Hepatocyte (in vitro differentiated cells): ENCODE measurements around the gene MANSC4. TPM values are rescaled to one million over a fixed set of nuclear protein-coding genes. Genes with fewer than 3 reads are reported as not detected.

Experiments
- DNase-seq: peaks from one replicate; pipeline ENCODE4 v3.0.0-alpha.2; 2016; ENCODE audit warnings: low spot score
- H2AFZ ChIP-seq: fragments of 200-600 bp; sonication (generic); 2 replicates; pipeline ENCODE4 v1.6.0; 2016; ENCODE audit warnings: antibody characterized with exemption, mild to moderate bottlenecking
- H3K27ac ChIP-seq: fragments of 200-600 bp; sonication (generic); 2 replicates; pipeline ENCODE4 v1.5.1; 2016; ENCODE audit warnings: mild to moderate bottlenecking
- H3K27me3 ChIP-seq: fragments of 200-600 bp; sonication (generic); 2 replicates; pipeline ENCODE4 v1.6.1; 2016
- H3K36me3 ChIP-seq: fragments of 200-600 bp; sonication (generic); replicated peaks from 2 replicates; pipeline ENCODE4 v1.5.1; 2016; ENCODE audit warnings: low read depth; ENCODE audit not compliant: insufficient read depth
- H3K4me1 ChIP-seq: fragments of 200-600 bp; sonication (generic); 2 replicates; pipeline ENCODE4 v1.5.1; 2016; ENCODE audit warnings: mild to moderate bottlenecking, moderate library complexity; ENCODE audit not compliant: insufficient read depth
- H3K4me2 ChIP-seq: fragments of 200-600 bp; sonication (generic); 2 replicates; pipeline ENCODE4 v1.6.0; 2016
- H3K4me3 ChIP-seq: fragments of 200-600 bp; sonication (generic); 2 replicates; pipeline ENCODE4 v1.5.1; 2016; ENCODE audit warnings: mild to moderate bottlenecking
- H3K79me2 ChIP-seq: fragments of 200-600 bp; sonication (generic); 2 replicates; pipeline ENCODE4 v1.6.0; 2017; ENCODE audit warnings: mild to moderate bottlenecking
- H3K9me2 ChIP-seq: fragments of 200-600 bp; sonication (generic); replicated peaks from 2 replicates; pipeline ENCODE4 v1.6.0; 2017; ENCODE audit warnings: mild to moderate bottlenecking; ENCODE audit not compliant: insufficient read depth
- H3K9me3 ChIP-seq: fragments of 200-600 bp; sonication (generic); 2 replicates; pipeline ENCODE4 v1.5.1; 2016; ENCODE audit warnings: low read depth, mild to moderate bottlenecking
- H4K20me1 ChIP-seq: fragments of 200-600 bp; sonication (generic); 2 replicates; pipeline ENCODE4 v1.6.0; 2016; ENCODE audit warnings: mild to moderate bottlenecking; ENCODE audit not compliant: insufficient read depth, poor library complexity, severe bottlenecking
- CTCF ChIP-seq: fragments of 200-600 bp; sonication (generic); IDR thresholded peaks from 2 replicates; pipeline ENCODE4 v1.5.1; 2016; ENCODE audit warnings: antibody characterized with exemption, mild to moderate bottlenecking; ENCODE audit not compliant: poor library complexity
- EZH2 ChIP-seq: fragments of 200-600 bp; sonication (generic); IDR thresholded peaks from 2 replicates; pipeline ENCODE4 v1.6.1; 2016; ENCODE audit warnings: antibody characterized with exemption, mild to moderate bottlenecking, borderline replicate concordance
- EZH2phosphoT487 ChIP-seq: fragments of 200-600 bp; sonication (generic); IDR thresholded peaks from one replicate; pipeline ENCODE4 v1.6.1; 2018; ENCODE audit warnings: antibody characterized with exemption, mild to moderate bottlenecking, low read depth, moderate library complexity; ENCODE audit not compliant: unreplicated experiment, severe bottlenecking
- whole genome bisulfite sequencing: methylation state at CpG from one replicate; pipeline ENCODE4 v1.1.6; 2016; ENCODE audit warnings: low lambda C conversion rate; ENCODE audit errors: missing lambda C conversion rate; 5-methylcytosine and 5-hydroxymethylcytosine counted together
- polyA plus RNA-seq: library from polyadenylated mRNA; unstranded; fragments of >200 nt; fragmentation: Nextera tagmentation; extraction: Ambion mirVana; gene quantifications from 2 replicates; pipeline ENCODE4 v1.2.1, GENCODE V29; 2016
- total RNA-seq: library from RNA; depleted of rRNA; stranded (reverse); fragments of >200 nt; gene quantifications from 2 replicates; pipeline ENCODE4 v1.2.3, GENCODE V29; 2014

The MANSC4 gene
- total and polyA plus RNA-seq, 2 experiments from 2014 or later, result 0.63 TPM; not detected in 1

- DNase-seq, result no peak
- no peaks in the 10 kb centered on the region for H3K9me3 ChIP-seq
- H2AFZ ChIP-seq, result no peak overlapping the region
- no peaks in the 10 kb centered on the region for H3K4me1 ChIP-seq
- H3K79me2 ChIP-seq, result no peaks in the 10 kb centered on the region
- H3K36me3 ChIP-seq, result no peaks in the 10 kb centered on the region
- no peak overlapping the region for H3K4me3 ChIP-seq
- 88% methylated on average over 12 of the region's 12 CpGs for WGBS
- H4K20me1 ChIP-seq, result no peaks in the 10 kb centered on the region
- H3K4me2 ChIP-seq, result no peak overlapping the region
- no peak for TF ChIP-seq EZH2
- no peak for TF ChIP-seq EZH2phosphoT487
- TF ChIP-seq CTCF, result no peak
- no peaks in the 10 kb centered on the region for H3K27me3 ChIP-seq
- H3K9me2 ChIP-seq, result no peaks in the 10 kb centered on the region
- H3K27ac ChIP-seq, result no peak overlapping the region
Measured at GRCh38 chr12:27824126-27824842, 44.2 kb upstream of the MANSC4 start.

GRCh38 chr12:27823038-27823437 is 43.0 kb upstream of the MANSC4 start:
- Histone ChIP-seq H4K20me1 (no peaks in the 10 kb centered on the region), H3K79me2 (no peaks in the 10 kb centered on the region), H3K9me3 (no peaks in the 10 kb centered on the region), H3K4me3 (no peak overlapping the region), H3K27ac (no peak overlapping the region), H3K4me2 (no peak overlapping the region), H3K9me2 (no peaks in the 10 kb centered on the region), H3K27me3 (no peaks in the 10 kb centered on the region), H2AFZ (no peak overlapping the region), H3K36me3 (no peaks in the 10 kb centered on the region), H3K4me1 (no peaks in the 10 kb centered on the region)
- TF ChIP-seq CTCF, result no peak
- TF ChIP-seq EZH2phosphoT487, result no peak
- no peak for TF ChIP-seq EZH2
- no peak for DNase-seq
- WGBS, result 94% methylated on average over 5 of the region's 5 CpGs

- 93% methylated on average over 9 of the region's 9 CpGs for WGBS
- Histone ChIP-seq H3K4me2 (no peak overlapping the region), H3K9me2 (no peaks in the 10 kb centered on the region), H3K27ac (no peak overlapping the region), H4K20me1 (no peaks in the 10 kb centered on the region), H3K4me1 (no peaks in the 10 kb centered on the region), H3K36me3 (no peaks in the 10 kb centered on the region), H3K79me2 (no peaks in the 10 kb centered on the region), H3K4me3 (no peak overlapping the region), H3K9me3 (no peaks in the 10 kb centered on the region), H3K27me3 (no peaks in the 10 kb centered on the region), H2AFZ (no peak overlapping the region)
- TF ChIP-seq EZH2 (no peak), CTCF (no peak)
- no peak for DNase-seq
Measured at GRCh38 chr12:27822076-27822712, 42.2 kb upstream of the MANSC4 start.
